HCT116 (cell line): Measurements from ENCODE around the gene ALDH7A1. TPM values are rescaled to one million over a fixed set of nuclear protein-coding genes. Genes with fewer than 3 reads are reported as not detected.

ENCODE experiments used
- ATAC-seq: fragments of 200-7000 bp; cut with Tn5 transposase; 2 replicates; pipeline ENCODE4 v1.9.1; 2020; ENCODE audit warnings: mild to moderate bottlenecking, moderate library complexity
- BruUV-seq: library from RNA; stranded (reverse); fragments of 400-500 nt; replicated peaks from 2 replicates; lab custom pipeline; 2021; lab: Mats Ljungman, UMichigan
- CTCF ChIA-PET: fragments of 300-600 bp; sonication (Branson Sonifier 250); formaldehyde crosslinking; loops from one replicate; lab custom pipeline; 2021; ENCODE audit warnings: antibody characterized with exemption; lab: Charles Lee
- POLR2A ChIA-PET: fragments of 300-600, 350-600 bp; sonication (Branson Sonifier 250); formaldehyde crosslinking; loops from one replicate; lab custom pipeline; 2021; ENCODE audit warnings: antibody characterized with exemption; lab: Charles Lee
- RAD21 ChIA-PET, 2 experiments: fragments of 300-600 bp; sonication (Branson Sonifier 250); formaldehyde crosslinking; loops; one replicate each; lab custom pipeline; 2023; ENCODE audit warnings: low total read pairs in 2 of 2; ENCODE audit not compliant: uncharacterized antibody in 2 of 2, unreplicated experiment in 2 of 2, low non-redundant PET in 1 of 2; lab: Charles Lee
- DNase-seq: peaks from one replicate; pipeline ENCODE4 v3.0.0-alpha.2; 2010; ENCODE audit warnings: low read depth, low spot score
- H2AFZ ChIP-seq: fragments of 200-600 bp; shearing (Covaris generic), sonication (generic); 2 replicates; pipeline ENCODE4 v1.6.1; 2017; ENCODE audit warnings: low read depth, mixed run types, mixed read lengths, antibody characterized with exemption, low read length; ENCODE audit not compliant: poor library complexity, severe bottlenecking
- H3K27ac ChIP-seq: 2 replicates; pipeline ENCODE4 v1.5.1; 2012; ENCODE audit warnings: low read depth, low read length
- H3K27me3 ChIP-seq: fragments of 200-600 bp; sonication (generic); 2 replicates; pipeline ENCODE4 v1.6.1; 2016; ENCODE audit warnings: mixed run types, low read length, mixed read lengths; ENCODE audit not compliant: insufficient read depth
- H3K36me3 ChIP-seq, 2 experiments: fragments of 200-500 bp in 1 of 2; fragments of 200-600 bp in 1 of 2; sonication (Bioruptor generic) in 1 of 2; sonication (generic) in 1 of 2; 2 replicates each; pipeline versions ENCODE4 v1.5.1 to v1.6.1; 2014 to 2016; ENCODE audit warnings: low read length in 2 of 2, inconsistent platforms in 1 of 2, mixed read lengths in 1 of 2, mixed run types in 1 of 2; ENCODE audit not compliant: insufficient read depth in 2 of 2, control insufficient read depth in 1 of 2
- H3K4me1 ChIP-seq, 2 experiments: fragments of 200-600 bp in 1 of 2; sonication (generic) in 1 of 2; 2 replicates each; pipeline versions ENCODE4 v1.5.1 to v1.6.1; 2012 to 2017; ENCODE audit warnings: low read length in 2 of 2, inconsistent platforms in 1 of 2, mild to moderate bottlenecking in 1 of 2, mixed read lengths in 1 of 2, mixed run types in 1 of 2, moderate library complexity in 1 of 2; ENCODE audit not compliant: insufficient read depth in 2 of 2, control insufficient read depth in 1 of 2
- H3K4me2 ChIP-seq: fragments of 200-600 bp; sonication (generic); 2 replicates; pipeline ENCODE4 v1.6.1; 2017; ENCODE audit warnings: mixed run types, low read length, mixed read lengths
- H3K4me3 ChIP-seq, 2 experiments: fragments of 200-600 bp in 1 of 2; sonication (generic) in 1 of 2; replicated peaks in 1 of 2; 2 replicates each; pipeline ENCODE4 v1.5.1; 2011 to 2016; ENCODE audit warnings: low read length in 2 of 2, control low read depth in 1 of 2, low read depth in 1 of 2, mild to moderate bottlenecking in 1 of 2, mixed read lengths in 1 of 2, mixed run types in 1 of 2
- H3K79me2 ChIP-seq: fragments of 200-600 bp; sonication (generic); 2 replicates; pipeline ENCODE4 v1.6.1; 2017; ENCODE audit warnings: mild to moderate bottlenecking, mixed run types, low read length, moderate library complexity, mixed read lengths; ENCODE audit not compliant: insufficient read depth
- H3K9ac ChIP-seq: fragments of 200-600 bp; sonication (generic); 2 replicates; pipeline ENCODE4 v1.6.1; 2016; ENCODE audit warnings: low read length, mixed read lengths
- H3K9me2 ChIP-seq: fragments of 200-600 bp; sonication (generic), shearing (Covaris generic); 2 replicates; pipeline ENCODE4 v1.6.1; 2017; ENCODE audit warnings: mixed run types, mild to moderate bottlenecking, moderate library complexity; ENCODE audit not compliant: insufficient read depth
- H3K9me3 ChIP-seq, 2 experiments: fragments of 200-500 bp in 1 of 2; fragments of 200-600 bp in 1 of 2; sonication (Bioruptor generic) in 1 of 2; sonication (generic) in 1 of 2; 2 replicates each; pipeline ENCODE4 v1.6.1; 2014 to 2017; ENCODE audit warnings: low read length in 2 of 2, mixed read lengths in 2 of 2, inconsistent platforms in 1 of 2, low read depth in 1 of 2, mild to moderate bottlenecking in 1 of 2, mixed run types in 1 of 2, moderate library complexity in 1 of 2; ENCODE audit not compliant: control insufficient read depth in 1 of 2, insufficient read depth in 1 of 2
- H4K20me1 ChIP-seq: fragments of 200-600 bp; sonication (generic), shearing (Covaris generic); 2 replicates; pipeline ENCODE4 v1.6.1; 2017; ENCODE audit warnings: mixed run types, mild to moderate bottlenecking, moderate library complexity; ENCODE audit not compliant: insufficient read depth
- ATF3 ChIP-seq: IDR thresholded peaks from 2 replicates; pipeline ENCODE4 v1.6.1; 2012
- CBX3 ChIP-seq: IDR thresholded peaks from 2 replicates; pipeline ENCODE4 v1.6.1; 2012; ENCODE audit warnings: low read depth
- CEBPB ChIP-seq: IDR thresholded peaks from 2 replicates; pipeline ENCODE4 v1.6.1; 2012; ENCODE audit warnings: low read depth
- CTCF ChIP-seq, 3 experiments: fragments of 200-600 bp in 1 of 3; sonication (generic) in 1 of 3; IDR thresholded peaks in 2 of 3; conservative IDR thresholded peaks in 1 of 3; 2 replicates each; pipeline ENCODE4 v1.5.1; 2012 to 2017; ENCODE audit warnings: low read depth in 2 of 3, low read length in 2 of 3, antibody characterized with exemption in 1 of 3, borderline replicate concordance in 1 of 3, control low read depth in 1 of 3, mild to moderate bottlenecking in 1 of 3, mixed read lengths in 1 of 3, mixed run types in 1 of 3, moderate library complexity in 1 of 3; ENCODE audit not compliant: insufficient read depth in 1 of 3
- EGR1 ChIP-seq: IDR thresholded peaks from 2 replicates; pipeline ENCODE4 v1.6.1; 2012; ENCODE audit warnings: low read depth
- ELF1 ChIP-seq: IDR thresholded peaks from 2 replicates; pipeline ENCODE4 v1.6.1; 2012; ENCODE audit warnings: low read depth, borderline replicate concordance
- MAX ChIP-seq: IDR thresholded peaks from 2 replicates; pipeline ENCODE4 v1.6.1; 2012
- POLR2A ChIP-seq: IDR thresholded peaks from 2 replicates; pipeline ENCODE4 v1.7.0; 2011; ENCODE audit warnings: borderline replicate concordance; ENCODE audit not compliant: insufficient read depth, insufficient read length; ENCODE audit errors: extremely low read depth
- RAD21 ChIP-seq: IDR thresholded peaks from 2 replicates; pipeline ENCODE4 v1.6.1; 2012; ENCODE audit warnings: low read depth, mild to moderate bottlenecking
- REST ChIP-seq: IDR thresholded peaks from 2 replicates; pipeline ENCODE4 v1.6.1; 2012; ENCODE audit warnings: low read depth
- SIN3A ChIP-seq: IDR thresholded peaks from 2 replicates; pipeline ENCODE4 v1.6.1; 2012; ENCODE audit warnings: low read depth
- SRF ChIP-seq: IDR thresholded peaks from 2 replicates; pipeline ENCODE4 v1.6.1; 2012; ENCODE audit warnings: low read depth
- YY1 ChIP-seq: IDR thresholded peaks from 2 replicates; pipeline ENCODE4 v1.6.1; 2011; ENCODE audit warnings: low read length, low read depth, moderate library complexity, mild to moderate bottlenecking; ENCODE audit not compliant: insufficient replicate concordance; ENCODE audit errors: extremely low read depth
- ZFX ChIP-seq: fragments of 450-650 bp; IDR thresholded peaks from 2 replicates; pipeline ENCODE4 v1.6.1; 2017
- ZNF274 ChIP-seq: fragments of 200-500 bp; sonication (Bioruptor generic); IDR thresholded peaks from 2 replicates; pipeline ENCODE4 v1.6.1; 2014; ENCODE audit warnings: mild to moderate bottlenecking, low read depth, low read length, inconsistent platforms
- intact Hi-C: fragments of 100-400 bp; cut with micrococcal nuclease; formaldehyde crosslinking; loops from 2 replicates; pipeline ENCODE4 v1.10.0; 2022
- total RNA-seq: library from RNA; stranded (reverse); gene quantifications from one replicate; pipeline ENCODE4 v1.2.1, GENCODE V29; 2021; ENCODE audit not compliant: unreplicated experiment

The ALDH7A1 gene
- total RNA-seq, 1 experiment from 2014 or later: 93.2 TPM

GRCh38 chr5:126531543-126532120 lies 63.4 kb downstream of the ALDH7A1 start:
- RAD21 ChIA-PET: no interaction called here
- H3K4me2 ChIP-seq: no peak overlapping the region
- H3K79me2 ChIP-seq: no peaks in the 10 kb centered on the region
- no peak for ATAC-seq
- no peak overlapping the region for H3K9ac ChIP-seq
- no peak for DNase-seq
- no peak overlapping the region for H3K27ac ChIP-seq
- H3K9me3 ChIP-seq: no peaks in the 10 kb centered on the region
- no peak overlapping the region for H3K4me3 ChIP-seq
- intact Hi-C loops: loop anchor here (10.0 kb wide), 1 partner anchor 297 kb away; no protein-coding TSS in a partner anchor
- CTCF ChIA-PET: interaction anchor here (0.7 kb wide), 1 partner anchor 297 kb away, joined by 3 read pairs; no protein-coding TSS in a partner anchor
- no peak overlapping the region for H2AFZ ChIP-seq
- BruUV-seq: no TSS peak
- no peaks in the 10 kb centered on the region for H3K27me3 ChIP-seq
- no peaks in the 10 kb centered on the region for H3K4me1 ChIP-seq
- H4K20me1 ChIP-seq: no peaks in the 10 kb centered on the region
- TF ChIP-seq ZFX: no peak
- no peak for TF ChIP-seq CBX3
- no peak for TF ChIP-seq REST
- no peak for TF ChIP-seq POLR2A
- TF ChIP-seq ZNF274: no peak
- no peak for TF ChIP-seq YY1
- no peak for TF ChIP-seq SIN3A
- no peak for TF ChIP-seq SRF
- no peak for TF ChIP-seq MAX
- TF ChIP-seq CTCF (IDR thresholded peaks at IDR 0.05 in 2 of 3, conservative IDR thresholded peaks at IDR 0.05 in 1 of 3; ENCODE audit: borderline replicate concordance in 1 of 3, insufficient read depth in 1 of 3, low read depth in 2 of 3, low read length in 2 of 3): no peak
- no peak for TF ChIP-seq ATF3
- no peak for TF ChIP-seq ELF1
- TF ChIP-seq CEBPB: no peak
- TF ChIP-seq RAD21: no peak
- no peak for TF ChIP-seq EGR1
- TF ChIP-seq, all 23 proteins: peak for 0
- POLR2A ChIA-PET: no interaction called here
- Histone ChIP-seq H3K36me3 (no peaks in the 10 kb centered on the region), H3K9me2 (no peaks in the 10 kb centered on the region)
